SK-N-DZ (cell line): Measurements from ENCODE around the gene PPP2R3C.
"Not testable (repeated sequence)": the region's sequence is repeated elsewhere in the genome, so short reads cannot be mapped to it uniquely, and the experiment has no call there.

Experiments used
- DNase-seq: peaks from one replicate; pipeline ENCODE4 v3.0.0-alpha.2; 2015; ENCODE audit warnings: low spot score

Gene PPP2R3C

GRCh38 chr14:35061113-35061791 lies 60.5 kb downstream of the PPP2R3C start:
- not testable (repeated sequence) for DNase-seq

- DNase-seq = no peak
Observed at GRCh38 chr14:35052637-35053036, 69.2 kb downstream of the PPP2R3C start.

- no peak for DNase-seq
Observed at GRCh38 chr14:35051796-35052195, 70.0 kb downstream of the PPP2R3C start.

GRCh38 chr14:35050652-35051051 lies 71.1 kb downstream of the PPP2R3C start:
- DNase-seq = no peak

- no peak for DNase-seq
Observed at GRCh38 chr14:35047976-35048513, 73.7 kb downstream of the PPP2R3C start.

- no peak for DNase-seq
Observed at GRCh38 chr14:35046751-35047536, 74.8 kb downstream of the PPP2R3C start.

- peak; percentile 97 for DNase-seq
Observed at GRCh38 chr14:35046048-35046750, 75.6 kb downstream of the PPP2R3C start, which contains the start of gene FAM177A1. TSS of gene FAM177A1 (plus strand) at chr14:35046272. CDS start at chr14:35046464, 192 bp downstream.

GRCh38 chr14:35045798-35046047 lies 76.1 kb downstream of the PPP2R3C start:
- DNase-seq = no peak

GRCh38 chr14:35044939-35045797 lies 76.6 kb downstream of the PPP2R3C start:
- DNase-seq = no peak

GRCh38 chr14:35043046-35043445 lies 78.7 kb downstream of the PPP2R3C start:
- DNase-seq = no peak

GRCh38 chr14:35042632-35043031 lies 79.2 kb downstream of the PPP2R3C start:
- DNase-seq = no peak

- not testable (repeated sequence) for DNase-seq
Observed at GRCh38 chr14:35038312-35038711, 83.5 kb downstream of the PPP2R3C start.
